Left renal pelvis (tissue), 4 donors: ENCODE results near the gene HIBCH. TPM values are rescaled to one million over a fixed set of nuclear protein-coding genes. Genes with fewer than 3 reads are reported as not detected.
"Not testable (repeated sequence)": the region's sequence is repeated elsewhere in the genome, so short reads cannot be mapped to it uniquely, and the experiment has no call there.

Experiments used
- DNase-seq, 4 donors: peaks; one replicate each; pipeline ENCODE4 v3.0.0-alpha.2; 2013; ENCODE audit warnings: low read depth in 4 of 4, low spot score in 3 of 4
- polyA plus RNA-seq, 4 donors: library from polyadenylated mRNA; unstranded; fragments of 120-200 nt; gene quantifications; one replicate each; pipeline ENCODE4 v1.2.1, GENCODE V29; 2013; ENCODE audit not compliant: insufficient read length in 4 of 4

The HIBCH gene
- polyA plus RNA-seq, 4 donors, result 56.1 to 101 (median 83.5) TPM

DNA sequence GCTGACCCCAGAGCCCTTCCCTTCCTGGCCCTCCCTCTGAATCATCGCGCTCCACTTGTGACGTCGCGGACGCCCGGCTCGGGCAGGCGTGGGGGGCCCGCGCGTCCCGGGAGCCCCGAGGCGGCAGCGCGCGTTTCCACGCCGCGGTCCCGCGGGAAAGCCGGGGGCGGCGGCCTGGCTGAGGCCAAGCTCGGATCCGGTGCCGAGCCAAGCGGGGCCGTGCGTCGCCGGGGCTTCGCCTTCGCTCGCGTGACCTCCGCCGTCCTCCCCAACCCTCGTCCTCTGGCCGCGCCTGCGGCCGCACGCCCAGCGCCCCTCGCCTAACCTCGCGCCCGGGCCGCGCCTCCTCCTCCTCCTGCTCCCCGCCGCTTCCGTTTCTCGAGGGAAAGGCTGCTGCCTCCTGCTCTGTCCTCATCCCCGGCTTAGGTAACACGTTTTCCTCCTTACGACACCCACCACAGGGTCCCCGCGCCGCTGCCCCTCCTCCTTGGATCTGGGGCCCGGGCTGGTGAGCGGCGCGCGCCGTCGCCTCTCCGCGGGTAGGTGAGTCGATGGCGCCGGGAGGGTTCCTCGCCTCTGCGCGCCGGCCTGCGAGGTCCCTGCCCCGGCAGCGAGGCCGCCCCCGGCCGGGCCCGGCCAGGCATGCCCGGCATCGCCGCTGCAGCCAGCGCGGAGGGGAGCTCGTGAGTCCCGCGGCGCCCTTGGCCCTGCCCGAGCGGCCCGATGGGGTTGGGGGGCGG lies 24.1 kb upstream of the HIBCH start, which contains the start of gene INPP1:
INPP1 (plus strand) TSS at position 54 of the 740 bp plus-strand sequence. CDS start 16,514 bp downstream, outside the sequence.
- peak in 1 of 4 donors; percentile 27 for DNase-seq

DNA sequence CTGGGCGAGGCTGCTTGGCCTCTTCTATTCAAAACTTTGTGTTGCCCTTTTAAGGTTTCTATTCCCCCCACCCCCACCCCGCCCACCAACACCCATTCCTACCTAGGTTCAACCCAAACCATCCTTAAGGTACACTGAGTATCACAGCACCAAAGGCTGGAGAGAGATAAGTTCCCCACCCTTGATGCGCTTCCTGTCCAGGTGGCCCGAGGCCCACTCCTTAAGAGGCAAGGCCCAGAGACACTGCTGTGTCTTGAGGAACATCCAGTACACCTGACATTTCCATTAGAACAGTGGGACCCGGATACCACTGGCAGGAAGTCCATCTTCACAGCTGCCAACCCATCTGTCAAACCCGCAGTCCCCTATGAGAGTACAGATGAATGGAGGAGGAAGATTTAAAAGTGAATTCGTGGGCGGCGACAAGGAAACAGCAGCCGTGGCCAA lies 23.5 kb upstream of the HIBCH start:
- DNase-seq, result no peak

DNA sequence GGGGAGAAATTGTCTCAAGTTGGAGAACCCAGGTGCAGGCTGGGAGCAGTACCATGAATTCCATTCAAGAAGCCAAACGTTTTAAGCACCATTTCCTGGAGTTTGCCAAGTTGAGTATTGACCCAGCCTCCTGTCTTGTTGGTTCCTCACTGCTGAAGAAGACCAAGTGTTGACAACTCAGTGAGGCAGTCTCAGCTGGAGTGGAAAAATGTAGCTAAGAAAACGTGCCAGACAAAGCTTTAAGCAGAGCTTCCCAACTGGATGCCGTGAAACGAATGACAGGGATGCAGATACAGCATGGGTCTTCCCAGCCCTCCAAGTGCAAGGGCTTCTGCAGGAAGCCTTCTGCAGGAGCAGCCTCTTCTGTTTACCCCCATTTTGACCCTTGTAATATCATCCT lies 23.0 kb upstream of the HIBCH start:
- no peak for DNase-seq

DNA sequence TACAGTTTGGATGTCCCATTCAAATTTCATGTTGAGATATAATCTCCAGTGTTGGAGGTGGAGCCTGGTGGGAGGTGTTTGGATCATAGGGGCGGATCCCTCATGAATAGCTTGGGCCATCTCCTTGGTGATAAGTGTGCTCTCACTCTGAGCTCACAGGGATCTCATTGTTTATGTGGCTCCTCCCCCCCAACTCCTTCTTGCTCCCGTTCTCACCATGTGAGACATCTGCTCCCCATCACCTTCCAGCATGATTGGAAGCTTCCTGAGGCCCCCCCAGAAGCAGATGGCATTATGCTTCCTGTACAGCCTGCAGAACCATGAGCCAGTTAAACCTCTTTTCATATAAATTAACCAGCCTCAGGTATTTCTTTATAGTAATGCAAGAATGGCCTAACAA lies 20.7 kb upstream of the HIBCH start:
- no peak for DNase-seq

DNA sequence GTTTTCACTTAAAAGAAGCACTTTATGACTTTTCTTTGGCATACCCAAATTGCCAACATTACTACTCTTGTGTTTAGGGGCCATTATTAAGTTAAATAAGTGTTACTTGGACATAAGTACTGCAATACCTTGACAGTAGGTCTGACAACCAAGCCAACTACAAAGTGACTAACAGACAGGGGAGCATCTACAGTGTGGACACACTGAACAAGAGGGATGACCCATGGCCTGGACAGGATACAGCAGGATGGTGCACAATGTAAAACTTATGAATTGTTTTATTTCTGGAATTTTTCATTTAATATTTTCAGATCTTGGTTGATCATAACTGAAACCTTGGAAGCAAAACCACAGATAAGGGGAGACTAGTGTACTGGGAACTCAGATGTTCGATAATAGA lies 19.8 kb upstream of the HIBCH start:
- DNase-seq, result no peak

DNA sequence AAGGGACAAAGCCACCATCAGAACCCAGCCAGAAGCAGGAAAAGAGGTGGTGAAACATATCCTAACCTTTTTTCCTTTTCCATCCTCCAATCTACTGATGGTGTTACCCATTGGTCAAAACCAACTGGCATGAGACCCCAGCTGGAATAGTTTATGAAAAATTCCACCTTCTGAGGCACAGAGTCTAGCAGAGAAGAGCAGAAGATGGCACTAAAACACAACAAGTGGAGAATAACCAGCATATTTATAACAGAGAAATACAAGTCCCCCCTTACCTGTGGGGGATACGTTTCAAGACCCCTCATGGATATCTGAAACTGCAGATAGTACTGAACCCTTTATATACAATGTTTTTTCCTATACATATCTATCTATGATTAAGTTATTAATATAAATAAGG lies 18.8 kb upstream of the HIBCH start:
- no peak for DNase-seq

DNA sequence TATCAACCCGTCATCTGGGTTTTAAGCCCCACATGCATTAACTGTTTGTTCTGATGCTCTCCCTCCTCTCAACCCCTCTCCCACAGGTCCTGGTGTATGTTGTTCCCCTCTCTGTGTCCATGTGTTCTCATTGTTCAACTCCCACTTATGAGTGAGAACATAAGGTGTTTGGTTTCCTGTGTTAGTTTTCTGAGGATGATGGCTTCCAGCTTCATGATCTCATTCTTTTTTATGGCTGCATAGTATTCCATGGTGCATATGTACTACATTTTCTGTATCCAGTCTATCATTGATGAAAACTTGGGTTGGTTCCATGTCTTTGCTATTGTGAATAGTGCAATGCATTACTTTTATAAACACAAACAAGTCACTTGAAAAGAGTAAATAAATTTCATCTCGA lies 16.8 kb upstream of the HIBCH start:
- no peak for DNase-seq

DNA sequence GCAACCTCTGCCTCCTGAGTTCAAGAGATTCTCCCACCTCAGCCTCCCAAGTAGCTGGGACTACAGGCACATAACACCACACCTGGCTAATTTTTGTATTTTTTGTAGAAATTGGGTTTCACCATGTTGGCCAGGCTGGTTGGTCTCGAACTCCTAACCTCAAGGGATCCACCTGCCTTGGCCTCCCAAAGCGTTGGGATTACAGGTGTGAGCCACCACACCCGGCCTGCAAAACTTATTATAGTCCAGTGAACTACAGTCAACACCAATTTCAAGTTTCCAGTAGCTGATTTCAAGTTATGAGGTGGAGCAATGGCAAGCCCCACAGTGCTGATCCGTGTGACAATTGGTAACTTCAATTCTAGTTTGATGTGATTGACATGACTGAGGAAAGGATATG lies 16.0 kb upstream of the HIBCH start:
- DNase-seq, result not testable (repeated sequence)

DNA sequence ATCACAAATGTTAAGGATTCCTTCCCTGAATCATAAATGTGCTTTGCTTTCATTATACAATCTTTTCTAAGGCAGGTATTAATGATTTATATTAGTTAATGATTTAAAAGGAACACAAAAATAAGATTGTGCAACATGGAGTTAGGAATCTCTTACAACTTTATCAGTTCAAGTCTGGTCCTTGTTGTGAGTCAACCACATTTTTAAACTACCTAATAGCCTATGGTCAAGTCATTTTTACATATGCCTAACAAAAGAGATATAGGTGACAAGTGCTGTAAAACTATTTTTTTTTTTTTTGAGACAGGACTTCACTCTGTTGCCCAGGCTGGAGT lies 15.6 kb upstream of the HIBCH start:
- no peak for DNase-seq

DNA sequence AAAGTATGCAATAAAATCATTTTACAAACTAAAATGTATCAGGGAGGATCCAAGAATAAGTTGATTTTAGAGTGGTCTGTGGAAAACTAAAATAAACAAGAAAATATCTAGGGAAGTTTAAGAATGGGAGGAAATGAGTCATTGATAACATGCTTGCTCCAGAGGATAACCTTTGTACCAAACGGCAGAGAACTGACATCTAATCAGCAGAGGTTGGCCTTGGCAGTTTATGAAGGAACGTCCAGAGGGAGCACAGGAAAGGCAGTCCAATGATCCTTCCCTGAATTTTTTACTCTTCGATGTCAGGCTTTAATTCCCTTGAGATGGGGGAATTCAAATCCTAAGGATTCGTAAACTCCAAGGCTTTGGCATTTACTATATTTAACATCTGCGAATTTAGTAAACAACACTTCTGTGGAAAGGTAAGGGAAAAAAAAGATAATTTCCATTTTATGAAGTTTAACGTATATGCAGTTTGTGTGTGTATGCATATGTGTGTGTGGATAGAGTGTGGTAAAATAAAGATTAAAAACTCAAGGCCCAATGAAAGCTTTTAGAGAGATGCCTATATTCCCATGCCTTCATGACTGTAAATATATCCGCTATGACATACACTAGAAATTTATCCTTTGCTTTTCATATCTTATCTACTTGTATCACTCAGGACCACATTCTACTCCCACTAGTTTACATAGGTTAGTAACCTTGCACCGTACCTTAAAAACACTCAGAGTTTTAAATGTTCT lies 15.0 kb upstream of the HIBCH start:
- no peak for DNase-seq

DNA sequence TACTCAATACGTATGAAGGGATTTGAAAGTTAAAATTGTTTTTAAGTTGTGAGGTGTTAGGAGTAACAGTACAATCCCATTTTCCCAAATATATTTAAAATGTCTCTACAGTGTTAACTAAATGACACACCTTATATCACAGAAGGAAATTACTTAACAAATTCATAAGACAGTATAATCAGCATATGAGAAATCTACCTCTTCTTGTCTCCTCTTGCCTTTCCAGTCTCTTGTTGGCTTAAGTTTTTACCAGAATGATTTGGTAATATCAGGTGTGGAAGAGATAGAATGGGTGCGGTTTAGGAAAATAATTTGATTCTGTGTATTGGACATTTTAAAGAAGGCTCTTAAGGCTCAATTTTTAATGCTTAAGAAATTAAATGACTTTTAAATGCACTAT lies 14.3 kb upstream of the HIBCH start:
- DNase-seq, result no peak

DNA sequence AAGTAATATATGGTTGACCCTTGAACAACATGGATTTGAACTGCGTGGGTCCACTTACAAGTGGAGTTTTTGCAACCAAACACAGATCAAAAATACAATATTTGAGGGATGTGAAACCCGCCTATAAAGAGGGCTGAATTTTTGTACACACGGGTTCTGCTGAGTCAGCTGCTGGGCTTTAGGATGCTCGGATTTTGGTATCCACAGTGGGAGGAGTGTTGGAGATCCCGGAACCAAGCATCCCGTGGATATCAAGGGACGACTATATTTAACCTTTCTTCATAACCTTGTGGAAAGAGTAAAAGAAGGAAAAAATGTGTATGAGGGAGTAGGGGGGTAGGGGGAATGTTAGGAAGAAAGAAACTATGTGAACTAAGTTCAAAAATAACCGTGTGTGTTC lies 13.8 kb upstream of the HIBCH start:
- no peak for DNase-seq

DNA sequence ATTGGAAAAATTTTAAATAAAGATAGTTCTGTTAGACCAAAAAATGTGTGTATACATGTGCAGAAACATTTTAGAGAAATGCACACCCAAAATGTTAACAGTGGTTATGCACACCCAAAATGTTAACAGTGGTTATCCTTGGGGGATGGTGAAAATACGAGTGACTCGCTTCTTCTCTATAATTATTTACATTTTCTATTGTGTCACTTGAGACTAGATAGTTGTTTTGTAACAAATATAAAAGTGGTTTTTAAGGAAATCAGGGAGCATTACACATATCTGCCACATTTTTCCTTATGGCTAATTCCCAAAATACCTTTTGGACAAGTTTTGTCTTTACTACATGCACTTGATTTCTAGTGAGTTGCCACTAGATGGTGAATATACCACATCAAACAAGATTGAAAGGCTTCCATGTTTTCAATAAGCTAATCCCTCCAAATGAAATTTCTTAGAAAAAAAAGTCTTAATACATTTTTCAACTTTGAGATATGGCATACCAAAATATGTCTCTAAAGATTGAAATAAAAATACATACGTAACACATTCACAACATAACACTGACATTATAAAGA lies 9.0 kb upstream of the HIBCH start:
- no peak for DNase-seq

DNA sequence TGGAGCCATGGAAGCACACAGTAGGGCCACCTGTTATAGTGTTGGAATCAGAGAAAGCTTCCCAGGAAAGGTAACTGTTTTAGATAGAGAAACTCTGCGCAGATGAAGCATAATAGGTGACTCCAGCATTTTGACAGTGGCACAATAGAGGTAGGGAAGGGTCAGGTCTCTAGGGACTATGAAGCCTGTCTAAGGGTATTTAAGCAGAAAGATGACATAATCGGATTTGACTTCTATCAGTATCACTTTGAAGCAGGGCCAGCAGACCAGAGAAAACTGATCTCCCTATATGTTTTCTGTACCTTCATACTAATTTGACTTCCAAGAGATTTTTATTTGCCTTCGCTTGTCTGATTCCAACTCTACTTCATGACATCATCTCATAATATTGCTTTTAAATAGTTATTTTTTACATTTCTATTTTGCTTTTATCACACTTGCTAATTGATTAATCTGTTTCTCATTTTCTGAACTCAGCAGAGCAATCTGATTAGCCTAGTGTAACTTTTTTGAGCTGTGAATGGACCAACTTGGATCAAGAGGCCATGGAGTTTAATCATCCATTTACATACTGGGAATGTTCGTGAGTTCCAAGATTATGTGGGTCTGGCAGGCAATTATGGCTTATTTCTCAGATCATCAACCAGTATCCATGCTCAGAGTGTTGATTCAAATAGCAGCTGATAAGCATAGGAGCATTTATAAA lies 8.4 kb upstream of the HIBCH start:
- DNase-seq, result no peak

DNA sequence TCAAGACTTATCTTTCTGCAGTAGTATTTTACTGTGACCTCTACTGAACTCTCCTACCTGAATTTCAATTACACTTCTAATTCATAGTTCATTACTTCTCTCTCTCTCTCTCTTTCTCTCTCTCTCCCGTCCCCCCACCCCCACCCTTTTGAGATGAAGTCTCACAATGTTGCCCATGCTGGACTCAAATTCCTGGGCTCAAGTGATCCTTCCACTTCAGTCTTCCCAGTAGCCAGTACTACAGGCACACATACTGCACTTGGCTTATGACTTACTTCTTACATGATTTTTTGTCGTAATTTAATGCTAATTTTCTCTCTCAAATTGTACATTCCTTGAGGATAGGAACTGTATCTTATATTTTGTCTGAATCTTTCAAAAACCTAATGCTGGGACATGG lies 6.0 kb upstream of the HIBCH start:
- no peak for DNase-seq

DNA sequence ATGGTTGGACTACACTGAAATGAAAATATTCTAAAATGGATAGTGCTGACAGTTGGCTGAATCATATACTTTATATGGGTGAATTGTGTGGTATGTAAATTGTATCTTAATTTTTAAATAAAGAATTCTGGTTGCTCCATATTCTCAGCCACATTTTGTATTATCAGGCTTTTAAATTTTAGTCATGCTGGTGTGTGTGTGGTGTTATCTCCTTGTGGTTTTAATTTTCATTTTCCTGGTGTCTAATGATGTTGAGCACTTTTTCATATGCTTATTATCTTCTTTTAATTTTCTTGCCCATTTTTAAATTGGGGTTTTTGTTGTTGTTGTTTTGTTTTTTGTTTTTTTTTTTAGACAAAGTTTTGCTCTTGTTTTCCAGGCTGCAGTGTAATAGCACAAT lies 3.8 kb upstream of the HIBCH start:
- DNase-seq, result no peak

DNA sequence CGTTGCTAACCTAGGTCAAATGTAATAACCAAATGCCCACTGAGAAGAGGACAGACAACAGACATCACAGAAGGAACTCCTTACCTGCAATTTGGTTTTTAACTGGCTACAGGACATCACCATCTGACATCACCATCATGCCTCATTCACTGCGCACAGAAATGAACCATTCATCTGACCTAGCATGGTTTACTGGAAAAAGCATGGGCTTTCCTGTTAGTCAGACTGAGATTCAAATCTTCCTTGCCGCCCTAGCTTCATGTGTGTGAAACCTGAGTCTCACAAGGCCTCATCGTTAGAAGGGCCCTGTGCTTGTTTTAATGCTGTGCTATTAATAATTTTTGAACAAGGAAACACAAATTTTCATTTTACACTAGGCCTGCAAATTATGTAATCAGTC lies 1.1 kb upstream of the HIBCH start:
- no peak for DNase-seq

DNA sequence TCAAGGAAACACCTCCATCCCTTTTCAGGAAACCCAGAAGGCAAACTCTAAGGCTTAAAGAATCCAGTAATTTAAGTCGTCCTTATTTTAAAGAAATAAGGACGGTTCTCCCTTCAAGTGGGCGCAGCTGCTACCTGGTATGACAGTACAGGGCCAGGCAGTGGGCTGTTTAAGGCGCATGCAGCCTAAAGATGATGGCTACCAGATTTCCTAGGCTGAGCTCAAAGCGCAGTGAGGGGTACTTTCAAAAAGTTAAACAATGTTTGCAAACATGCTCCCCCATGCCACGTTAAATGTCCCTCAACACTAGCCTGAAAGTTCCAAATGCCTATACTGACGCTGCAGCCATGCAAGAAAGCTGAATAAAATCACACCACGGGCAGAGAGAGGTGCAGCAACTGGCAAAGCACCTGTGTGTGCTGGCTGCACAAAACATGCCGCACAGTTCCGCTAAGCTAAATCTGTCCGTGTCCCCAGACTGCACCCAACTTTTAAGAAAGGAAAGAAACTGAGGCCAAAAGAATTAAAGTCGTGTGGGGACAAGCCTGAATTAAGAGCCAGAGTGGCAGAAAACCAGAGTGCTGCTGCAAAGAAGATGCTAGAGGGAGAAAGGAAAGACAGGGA lies 583 bp downstream of the HIBCH start:
- DNase-seq, result peak in 2 of 4 donors; percentile 35 to 39

DNA sequence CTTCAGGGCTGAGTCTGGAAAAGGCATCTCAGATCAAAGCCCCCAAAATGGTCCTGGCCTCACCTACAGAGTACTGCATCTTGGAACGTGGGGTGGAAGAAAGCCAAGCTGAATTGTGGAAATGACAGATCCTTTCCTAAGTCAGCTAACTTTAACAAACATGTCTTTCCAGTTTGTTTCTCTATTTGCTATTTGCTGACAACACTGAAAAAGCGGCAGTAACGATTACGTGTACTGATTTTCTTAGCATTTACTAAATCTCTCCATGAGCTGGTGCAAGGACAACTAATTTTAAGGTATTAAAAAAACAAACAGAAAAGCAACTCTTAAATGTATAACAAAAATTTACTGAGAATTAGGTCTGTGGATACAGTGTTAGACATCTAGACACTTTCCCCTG lies 1.1 kb downstream of the HIBCH start:
- no peak for DNase-seq

DNA sequence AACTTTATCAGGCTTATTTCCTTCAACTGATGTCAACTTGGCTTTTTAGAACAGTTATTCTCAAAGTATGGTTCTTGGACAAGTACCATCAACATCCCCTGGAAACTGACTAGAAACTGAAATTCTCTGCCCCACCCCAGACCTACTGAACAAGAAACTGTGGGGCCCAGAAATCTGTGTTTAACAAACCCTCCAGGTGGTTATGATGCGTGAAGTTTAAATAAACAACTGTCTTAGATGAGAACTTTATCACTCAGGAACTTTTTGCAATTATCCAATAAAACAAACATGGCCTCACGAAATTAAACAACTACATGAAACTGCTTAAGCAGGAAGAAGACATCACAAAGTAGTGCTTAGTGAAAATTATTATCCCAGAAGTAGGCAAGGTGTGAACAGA lies 4.4 kb downstream of the HIBCH start:
- DNase-seq, result no peak

DNA sequence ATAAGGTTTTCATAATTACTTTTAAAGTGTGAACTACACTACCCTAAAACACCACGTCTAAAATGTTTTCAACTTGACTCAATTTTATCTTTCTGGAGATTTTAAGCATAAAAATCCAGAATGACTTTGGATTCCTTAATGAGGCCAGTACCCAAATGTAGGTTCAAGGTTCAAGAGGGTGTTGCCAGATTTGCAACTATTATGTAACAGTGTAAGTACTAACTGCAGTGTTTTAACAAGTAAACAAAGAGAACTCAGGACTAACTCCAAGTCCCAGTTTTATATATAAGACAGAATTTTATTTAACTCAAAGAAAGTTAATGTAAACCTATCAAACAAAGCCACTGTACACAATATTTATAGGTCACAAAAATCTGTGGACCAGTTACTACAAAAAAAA lies 5.7 kb downstream of the HIBCH start:
- DNase-seq, result no peak
